ENCODE measurements around the gene CCDC6. TPM values are rescaled to one million over a fixed set of nuclear protein-coding genes. Genes with fewer than 3 reads are reported as not detected.

The CCDC6 gene
- total RNA-seq: 53.0 and 74.2 TPM in 2 replicates

GRCh38 chr10:59906417-59907202 is at the start of gene CCDC6:
Gene CCDC6 (minus strand): TSS chr10:59906556. CDS start chr10:59906424, 132 bp downstream.

GRCh38 chr10:59753267-59753666 is 153.1 kb downstream of the CCDC6 start, which contains the start of gene MRLN:
Gene MRLN (minus strand): TSS chr10:59753455.

Other genes starting within 250 kb of the CCDC6 start
- gene SLC16A9, start 196.7 kb downstream of the CCDC6 start, total RNA-seq: 2.4 and 3.7 TPM in 2 replicates
- not detected in 2 replicates for gene MRLN, start 153.1 kb downstream of the CCDC6 start, total RNA-seq

All from nasal cavity respiratory epithelium epithelial cell of viscerocranial mucosa (primary cell).